ENCODE data around the gene PDIA4. TPM values are rescaled to one million over a fixed set of nuclear protein-coding genes. Genes with fewer than 3 reads are reported as not detected.

PDIA4 gene
- total RNA-seq, 1 donor from 2014 or later = 32.2 TPM

- ATAC-seq (ENCODE audit: poor library complexity) (no peak), DNase-seq (peak; percentile 11)
- intact Hi-C loops (cut with DNase I) = loop anchor here (5.0 to 10.0 kb wide), 2 partner anchors 58 to 85 kb away; partner anchors contain the start of gene ZNF786
These were observed 21.2 kb downstream of the PDIA4 start for GRCh38 chr7:149007146-149007545.

- intact Hi-C loops (cut with DNase I) = loop anchor here (5.0 to 10.0 kb wide), 2 partner anchors 58 to 86 kb away; partner anchors contain the start of gene ZNF786
- DNase-seq = peak; percentile 29
- no peak for ATAC-seq (ENCODE audit: poor library complexity)
These were observed 22.0 kb downstream of the PDIA4 start for GRCh38 chr7:149006345-149006725.

- ATAC-seq (ENCODE audit: poor library complexity) = peak; percentile 92
- intact Hi-C loops (cut with DNase I) = loop anchor here (5.0 to 10.0 kb wide), 2 partner anchors 59 to 87 kb away; partner anchors contain the start of gene ZNF786
- DNase-seq = peak; percentile 92
These were observed 22.6 kb downstream of the PDIA4 start for GRCh38 chr7:149005427-149006344.

GRCh38 chr7:149004405-149005370 lies 23.6 kb downstream of the PDIA4 start:
- peak; percentile 32 for DNase-seq
- no peak for ATAC-seq (ENCODE audit: poor library complexity)
- intact Hi-C loops (cut with DNase I) = loop anchor here (5.0 to 10.0 kb wide), 2 partner anchors 60 to 88 kb away; partner anchors contain the start of gene ZNF786

GRCh38 chr7:149003560-149004305 lies 24.6 kb downstream of the PDIA4 start:
- ATAC-seq (ENCODE audit: poor library complexity) (no peak), DNase-seq (peak; percentile 24)
- intact Hi-C loops (cut with DNase I) = loop anchor here (10.0 kb wide), 1 partner anchor 61 kb away; no protein-coding TSS in a partner anchor

GRCh38 chr7:149003018-149003417 lies 25.3 kb downstream of the PDIA4 start:
- ATAC-seq (ENCODE audit: poor library complexity) = no peak
- intact Hi-C loops (cut with DNase I) = loop anchor here (10.0 kb wide), 1 partner anchor 62 kb away; no protein-coding TSS in a partner anchor
- DNase-seq = peak; percentile 22

- ATAC-seq (ENCODE audit: poor library complexity) (no peak), DNase-seq (peak; percentile 22)
- intact Hi-C loops (cut with DNase I) = loop anchor here (10.0 kb wide), 1 partner anchor 62 kb away; no protein-coding TSS in a partner anchor
These were observed 25.7 kb downstream of the PDIA4 start for GRCh38 chr7:149002604-149003003.

- intact Hi-C loops (cut with DNase I) = loop anchor here (10.0 kb wide), 1 partner anchor 63 kb away; no protein-coding TSS in a partner anchor
- ATAC-seq (ENCODE audit: poor library complexity) (no peak), DNase-seq (peak; percentile 22)
These were observed 26.8 kb downstream of the PDIA4 start for GRCh38 chr7:149001427-149002068.

- DNase-seq = peak; percentile 11
- no peak for ATAC-seq (ENCODE audit: poor library complexity)
- intact Hi-C loops (cut with DNase I) = loop anchor here (10.0 kb wide), 1 partner anchor 64 kb away; no protein-coding TSS in a partner anchor
These were observed 27.3 kb downstream of the PDIA4 start for GRCh38 chr7:149000961-149001360.

GRCh38 chr7:148999192-148999591 lies 29.1 kb downstream of the PDIA4 start:
- ATAC-seq (ENCODE audit: poor library complexity) (no peak), DNase-seq (peak; percentile 8)
- intact Hi-C loops (cut with DNase I) = no loop called here

GRCh38 chr7:148997497-148997896 lies 30.8 kb downstream of the PDIA4 start:
- no peak for ATAC-seq (ENCODE audit: poor library complexity)
- DNase-seq = peak; percentile 20
- intact Hi-C loops (cut with DNase I) = no loop called here

GRCh38 chr7:148994576-148994975 lies 33.7 kb downstream of the PDIA4 start:
- intact Hi-C loops (cut with DNase I) = no loop called here
- no peak for ATAC-seq (ENCODE audit: poor library complexity)

GRCh38 chr7:148993193-148993592 lies 35.1 kb downstream of the PDIA4 start:
- ATAC-seq (ENCODE audit: poor library complexity) (no peak), DNase-seq (no peak)
- intact Hi-C loops (cut with DNase I) = no loop called here

More at GRCh38 chr7:148994576-148994975, 33.7 kb downstream of the PDIA4 start:
- no peak for DNase-seq

GRCh38 chr7:148991536-148991935 lies 36.8 kb downstream of the PDIA4 start:
- no peak for ATAC-seq (ENCODE audit: poor library complexity)
- no peak for DNase-seq
- intact Hi-C loops (cut with DNase I) = no loop called here

- intact Hi-C loops (cut with DNase I) = no loop called here
These were observed 40.4 kb downstream of the PDIA4 start for GRCh38 chr7:148987751-148988512.

GRCh38 chr7:148987010-148987750 lies 41.1 kb downstream of the PDIA4 start:
- DNase-seq (peak; percentile 86), ATAC-seq (ENCODE audit: poor library complexity) (peak; percentile 95)
- intact Hi-C loops (cut with DNase I) = no loop called here

More at GRCh38 chr7:148987751-148988512, 40.4 kb downstream of the PDIA4 start:
- ATAC-seq (ENCODE audit: poor library complexity) = no peak
- no peak for DNase-seq
